Loucy (cell line): ENCODE data around the gene HOPX.

Experiments
- EZH2phosphoT487 ChIP-seq: fragments of 200-600 bp; IDR thresholded peaks from 2 replicates; pipeline ENCODE4 v1.6.1; 2018; ENCODE audit warnings: antibody characterized with exemption, mild to moderate bottlenecking, moderate library complexity, borderline replicate concordance
- TF ChIP-seq, protein P1 (sequence below): fragments of 200-600 bp; sonication (generic); conservative IDR thresholded peaks from 2 replicates; pipeline ENCODE4 v1.5.1; 2014; ENCODE audit warnings: mild to moderate bottlenecking, antibody characterized with exemption, low read length

GRCh38 chr4:56641494-56642051 lies 39.5 kb downstream of the HOPX start:
- TF ChIP-seq, protein P1, sequence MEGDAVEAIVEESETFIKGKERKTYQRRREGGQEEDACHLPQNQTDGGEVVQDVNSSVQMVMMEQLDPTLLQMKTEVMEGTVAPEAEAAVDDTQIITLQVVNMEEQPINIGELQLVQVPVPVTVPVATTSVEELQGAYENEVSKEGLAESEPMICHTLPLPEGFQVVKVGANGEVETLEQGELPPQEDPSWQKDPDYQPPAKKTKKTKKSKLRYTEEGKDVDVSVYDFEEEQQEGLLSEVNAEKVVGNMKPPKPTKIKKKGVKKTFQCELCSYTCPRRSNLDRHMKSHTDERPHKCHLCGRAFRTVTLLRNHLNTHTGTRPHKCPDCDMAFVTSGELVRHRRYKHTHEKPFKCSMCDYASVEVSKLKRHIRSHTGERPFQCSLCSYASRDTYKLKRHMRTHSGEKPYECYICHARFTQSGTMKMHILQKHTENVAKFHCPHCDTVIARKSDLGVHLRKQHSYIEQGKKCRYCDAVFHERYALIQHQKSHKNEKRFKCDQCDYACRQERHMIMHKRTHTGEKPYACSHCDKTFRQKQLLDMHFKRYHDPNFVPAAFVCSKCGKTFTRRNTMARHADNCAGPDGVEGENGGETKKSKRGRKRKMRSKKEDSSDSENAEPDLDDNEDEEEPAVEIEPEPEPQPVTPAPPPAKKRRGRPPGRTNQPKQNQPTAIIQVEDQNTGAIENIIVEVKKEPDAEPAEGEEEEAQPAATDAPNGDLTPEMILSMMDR: no peak
- no peak for TF ChIP-seq EZH2phosphoT487
